GM23338 (cell line): ENCODE data around the gene SLC29A1. TPM values are rescaled to one million over a fixed set of nuclear protein-coding genes. Genes with fewer than 3 reads are reported as not detected.
A peak's percentile ranks its signal among the peaks of the same experiment; 100 is the strongest.

ENCODE experiments used
- ATAC-seq: fragments of 200-7000 bp; cut with Tn5 transposase; 3 replicates; pipeline ENCODE4 v1.9.1; 2020
- DNase-seq: peaks from one replicate; pipeline ENCODE4 v3.0.0-alpha.2; 2015; ENCODE audit warnings: low spot score
- H2AFZ ChIP-seq: fragments of 200-600 bp; sonication (generic); 2 replicates; pipeline ENCODE4 v1.8.0; 2016; ENCODE audit warnings: antibody characterized with exemption, mild to moderate bottlenecking, moderate library complexity
- H3F3A ChIP-seq: fragments of 200-600 bp; sonication (generic); replicated peaks from 2 replicates; pipeline ENCODE4 v1.8.0; 2017; ENCODE audit warnings: antibody characterized with exemption, mixed run types, low read depth
- H3K27ac ChIP-seq: fragments of 200-600 bp; sonication (generic); 2 replicates; pipeline ENCODE4 v1.6.1; 2016; ENCODE audit warnings: low read depth
- H3K27me3 ChIP-seq: fragments of 200-600 bp; sonication (generic); 2 replicates; pipeline ENCODE4 v1.8.0; 2016; ENCODE audit warnings: mild to moderate bottlenecking, mixed run types, moderate library complexity; ENCODE audit not compliant: insufficient read depth
- H3K36me3 ChIP-seq: fragments of 200-600 bp; sonication (generic); 2 replicates; pipeline ENCODE4 v1.8.0; 2016; ENCODE audit warnings: mild to moderate bottlenecking; ENCODE audit not compliant: insufficient read depth
- H3K4me1 ChIP-seq: fragments of 200-600 bp; sonication (generic); 2 replicates; pipeline ENCODE4 v1.8.0; 2016; ENCODE audit warnings: mild to moderate bottlenecking, moderate library complexity; ENCODE audit not compliant: insufficient read depth
- H3K4me2 ChIP-seq: fragments of 200-600 bp; sonication (generic); 2 replicates; pipeline ENCODE4 v1.7.1; 2017; ENCODE audit warnings: mixed run types
- H3K4me3 ChIP-seq: fragments of 200-600 bp; sonication (generic); 2 replicates; pipeline ENCODE4 v1.6.1; 2016; ENCODE audit warnings: mixed run types
- H3K79me2 ChIP-seq: fragments of 200-600 bp; sonication (generic); replicated peaks from 2 replicates; pipeline ENCODE4 v1.8.0; 2017; ENCODE audit warnings: mild to moderate bottlenecking; ENCODE audit not compliant: insufficient read depth
- H3K9me2 ChIP-seq: fragments of 200-600 bp; sonication (generic); 2 replicates; pipeline ENCODE4 v1.8.0; 2017; ENCODE audit not compliant: insufficient read depth
- H4K20me1 ChIP-seq: fragments of 200-600 bp; sonication (generic); replicated peaks from 2 replicates; pipeline ENCODE4 v1.8.0; 2017; ENCODE audit warnings: mild to moderate bottlenecking; ENCODE audit not compliant: insufficient read depth
- H3K27ac Mint-ChIP-seq: 2 replicates; pipeline ENCODE4 v1.8.0; 2020; ENCODE audit warnings: inconsistent platforms, mild to moderate bottlenecking, moderate library complexity, mixed read lengths
- H3K27me3 Mint-ChIP-seq: 3 replicates; pipeline ENCODE4 v1.8.0; 2022; ENCODE audit warnings: low read depth, mild to moderate bottlenecking, moderate library complexity, mixed read lengths, inconsistent platforms; ENCODE audit not compliant: insufficient read depth, poor library complexity
- H3K36me3 Mint-ChIP-seq: 3 replicates; pipeline ENCODE4 v1.8.0; 2021; ENCODE audit warnings: low read depth, mild to moderate bottlenecking, inconsistent platforms, moderate library complexity, mixed read lengths
- H3K4me1 Mint-ChIP-seq: 3 replicates; pipeline ENCODE4 v1.8.0; 2020; ENCODE audit warnings: mild to moderate bottlenecking, inconsistent platforms, mixed read lengths
- H3K4me3 Mint-ChIP-seq: 3 replicates; pipeline ENCODE4 v1.8.0; 2021; ENCODE audit warnings: moderate library complexity, mild to moderate bottlenecking, inconsistent platforms, mixed read lengths
- H3K9me3 Mint-ChIP-seq: 3 replicates; pipeline ENCODE4 v1.8.0; 2020; ENCODE audit warnings: moderate library complexity, mild to moderate bottlenecking, inconsistent platforms, mixed read lengths
- EZH2 ChIP-seq: fragments of 200-600 bp; sonication (generic); IDR thresholded peaks from one replicate; pipeline ENCODE4 v1.8.0; 2017; ENCODE audit warnings: antibody characterized with exemption, mild to moderate bottlenecking, low read depth; ENCODE audit not compliant: unreplicated experiment
- EZH2phosphoT487 ChIP-seq: fragments of 200-600 bp; sonication (generic); IDR thresholded peaks from one replicate; pipeline ENCODE4 v1.8.1; 2018; ENCODE audit warnings: antibody characterized with exemption; ENCODE audit not compliant: unreplicated experiment
- JUNB ChIP-seq: IDR thresholded peaks from one replicate; pipeline ENCODE4 v1.6.1; 2016; ENCODE audit warnings: antibody characterized with exemption; ENCODE audit not compliant: unreplicated experiment
- NANOG ChIP-seq: IDR thresholded peaks from 2 replicates; pipeline ENCODE4 v1.6.1; 2016; ENCODE audit warnings: antibody characterized with exemption, borderline replicate concordance
- POLR2AphosphoS5 ChIP-seq: IDR thresholded peaks from 2 replicates; pipeline ENCODE4 v1.6.1; 2016; ENCODE audit warnings: antibody characterized with exemption, low read depth
- REST ChIP-seq: IDR thresholded peaks from one replicate; pipeline ENCODE4 v1.6.1; 2018; ENCODE audit warnings: antibody characterized with exemption; ENCODE audit not compliant: unreplicated experiment
- ZNF331 ChIP-seq: fragments of 250-450 bp; sonication (Bioruptor Pico); IDR thresholded peaks from 2 replicates; pipeline ENCODE4 v1.5.0; 2020; ENCODE audit warnings: low read depth, mild to moderate bottlenecking, moderate library complexity
- polyA plus RNA-seq: library from polyadenylated mRNA; unstranded; fragments of >200 nt; fragmentation: Nextera tagmentation; extraction: Ambion mirVana; gene quantifications from 2 replicates; pipeline ENCODE4 v1.2.1, GENCODE V29; 2016
- total RNA-seq: library from RNA; depleted of rRNA; stranded (reverse); fragments of >200 nt; shearing (Covaris generic); gene quantifications from 2 replicates; pipeline ENCODE4 v1.2.3, GENCODE V29; 2014
- TF ChIP-seq, protein P1 (sequence below), 2 experiments: fragments of 200-600 bp in 1 of 2; sonication (generic) in 1 of 2; conservative IDR thresholded peaks; 2 replicates each; pipeline versions ENCODE4 v1.5.1 to v1.6.1; 2016 to 2017; ENCODE audit warnings: antibody characterized with exemption in 2 of 2, low read depth in 2 of 2, mild to moderate bottlenecking in 2 of 2, moderate library complexity in 1 of 2

The SLC29A1 gene
- total and polyA plus RNA-seq, 2 experiments from 2014 or later, result 73.1 to 169 TPM

DNA sequence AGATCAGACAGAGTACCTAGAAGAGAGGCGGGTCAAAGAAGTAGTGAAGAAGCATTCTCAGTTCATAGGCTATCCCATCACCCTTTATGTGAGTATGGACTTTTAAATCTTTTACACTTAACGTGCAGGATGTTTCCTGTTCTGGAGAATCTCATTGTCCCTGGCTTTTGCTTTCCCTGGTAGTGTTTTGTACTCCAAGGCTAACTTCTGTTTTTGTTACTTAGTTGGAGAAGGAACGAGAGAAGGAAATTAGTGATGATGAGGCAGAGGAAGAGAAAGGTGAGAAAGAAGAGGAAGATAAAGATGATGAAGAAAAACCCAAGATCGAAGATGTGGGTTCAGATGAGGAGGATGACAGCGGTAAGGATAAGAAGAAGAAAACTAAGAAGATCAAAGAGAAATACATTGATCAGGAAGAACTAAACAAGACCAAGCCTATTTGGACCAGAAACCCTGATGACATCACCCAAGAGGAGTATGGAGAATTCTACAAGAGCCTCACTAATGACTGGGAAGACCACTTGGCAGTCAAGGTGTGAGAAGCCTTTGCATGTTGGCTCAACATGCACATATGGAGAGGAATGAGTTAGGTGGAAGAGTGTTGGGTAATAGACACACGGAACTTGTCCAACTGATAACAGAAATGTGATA lies 26.8 kb downstream of the SLC29A1 start:
- Histone ChIP-seq H4K20me1 (peaks cover 63% of the 10 kb centered on the region), H3K9me2 (no peaks in the 10 kb centered on the region), H2AFZ (no peak overlapping the region), H3K27me3 (no peaks in the 10 kb centered on the region), H3K4me3 (peak overlapping the region; percentile 100; the same call in 1 of the 2 replicates), H3K4me2 (no peak overlapping the region; the same call in 1 of the 2 replicates), H3K27ac (peak overlapping the region; percentile 99), H3K36me3 (peaks cover 65% of the 10 kb centered on the region), H3K79me2 (peaks cover 61% of the 10 kb centered on the region), H3F3A (peaks cover 85% of the 10 kb centered on the region), H3K4me1 (peaks cover 25% of the 10 kb centered on the region)
- H3K9me3 Mint-ChIP-seq, result peaks cover 14% of the 10 kb centered on the region
- peaks cover 83% of the 10 kb centered on the region for H3K36me3 Mint-ChIP-seq
- TF ChIP-seq NANOG (no peak), REST (no peak), ZNF331 (no peak), POLR2AphosphoS5 (peak; percentile 26), EZH2phosphoT487 (no peak), EZH2 (no peak)
- TF ChIP-seq, protein P1, sequence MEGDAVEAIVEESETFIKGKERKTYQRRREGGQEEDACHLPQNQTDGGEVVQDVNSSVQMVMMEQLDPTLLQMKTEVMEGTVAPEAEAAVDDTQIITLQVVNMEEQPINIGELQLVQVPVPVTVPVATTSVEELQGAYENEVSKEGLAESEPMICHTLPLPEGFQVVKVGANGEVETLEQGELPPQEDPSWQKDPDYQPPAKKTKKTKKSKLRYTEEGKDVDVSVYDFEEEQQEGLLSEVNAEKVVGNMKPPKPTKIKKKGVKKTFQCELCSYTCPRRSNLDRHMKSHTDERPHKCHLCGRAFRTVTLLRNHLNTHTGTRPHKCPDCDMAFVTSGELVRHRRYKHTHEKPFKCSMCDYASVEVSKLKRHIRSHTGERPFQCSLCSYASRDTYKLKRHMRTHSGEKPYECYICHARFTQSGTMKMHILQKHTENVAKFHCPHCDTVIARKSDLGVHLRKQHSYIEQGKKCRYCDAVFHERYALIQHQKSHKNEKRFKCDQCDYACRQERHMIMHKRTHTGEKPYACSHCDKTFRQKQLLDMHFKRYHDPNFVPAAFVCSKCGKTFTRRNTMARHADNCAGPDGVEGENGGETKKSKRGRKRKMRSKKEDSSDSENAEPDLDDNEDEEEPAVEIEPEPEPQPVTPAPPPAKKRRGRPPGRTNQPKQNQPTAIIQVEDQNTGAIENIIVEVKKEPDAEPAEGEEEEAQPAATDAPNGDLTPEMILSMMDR (conservative IDR thresholded peaks at IDR 0.05; ENCODE audit: low read depth in 2 of 2), result no peak
- no peak for DNase-seq
- H3K4me1 Mint-ChIP-seq, result peaks cover 56% of the 10 kb centered on the region
- peak overlapping the region; percentile 100 for H3K4me3 Mint-ChIP-seq
- peak overlapping the region; percentile 76 for H3K27ac Mint-ChIP-seq
- no peak for ATAC-seq
- peaks cover 75% of the 10 kb centered on the region for H3K27me3 Mint-ChIP-seq

DNA sequence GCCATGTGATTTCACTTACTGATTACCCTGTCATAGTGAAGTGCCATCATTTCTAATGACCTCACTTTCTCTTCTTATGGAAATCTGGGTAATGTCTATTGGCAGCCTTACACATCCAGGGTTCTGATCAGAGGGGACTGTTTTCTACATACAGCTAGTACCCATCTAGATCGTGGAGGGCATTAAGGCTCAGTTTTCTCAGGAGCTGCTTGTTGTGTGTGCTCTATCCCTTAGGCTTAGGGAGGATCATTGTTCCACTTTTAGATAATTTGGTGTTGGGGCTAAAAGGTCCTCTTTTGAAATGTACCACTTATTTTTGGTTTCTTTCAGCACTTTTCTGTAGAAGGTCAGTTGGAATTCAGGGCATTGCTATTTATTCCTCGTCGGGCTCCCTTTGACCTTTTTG lies 27.3 kb downstream of the SLC29A1 start:
- Histone ChIP-seq H4K20me1 (peaks cover 63% of the 10 kb centered on the region), H3K27ac (peak overlapping the region; percentile 99), H3K4me3 (peak overlapping the region; percentile 100; the same call in 1 of the 2 replicates), H3K27me3 (no peaks in the 10 kb centered on the region), H3K4me1 (peaks cover 20% of the 10 kb centered on the region), H3K79me2 (peaks cover 63% of the 10 kb centered on the region), H2AFZ (no peak overlapping the region), H3K4me2 (0 out of 2 replicates have a peak overlapping the region, but pooled peaks have one; percentile 14), H3K9me2 (no peaks in the 10 kb centered on the region), H3K36me3 (peaks cover 65% of the 10 kb centered on the region), H3F3A (peaks cover 89% of the 10 kb centered on the region)
- peaks cover 88% of the 10 kb centered on the region for H3K36me3 Mint-ChIP-seq
- peaks cover 75% of the 10 kb centered on the region for H3K27me3 Mint-ChIP-seq
- peaks cover 56% of the 10 kb centered on the region for H3K4me1 Mint-ChIP-seq
- TF ChIP-seq JUNB (no peak), POLR2AphosphoS5 (0 out of 2 replicates have a peak, but pooled peaks have one; percentile 11)
- peaks cover 13% of the 10 kb centered on the region for H3K9me3 Mint-ChIP-seq
- H3K4me3 Mint-ChIP-seq, result peak overlapping the region; percentile 11; the same call in 1 of the 3 replicates
- DNase-seq (no peak), ATAC-seq (no peak)
- H3K27ac Mint-ChIP-seq, result no peak overlapping the region; the same call in 1 of the 2 replicates
